PC-9 (cell line): Measurements from ENCODE around the gene CAGE1. TPM values are rescaled to one million over a fixed set of nuclear protein-coding genes. Genes with fewer than 3 reads are reported as not detected.
"Not testable (repeated sequence)": the region's sequence is repeated elsewhere in the genome, so short reads cannot be mapped to it uniquely, and the experiment has no call there.

Experiments used
- BruUV-seq: library from RNA; stranded (reverse); fragments of 400-500 nt; replicated peaks from 2 replicates; lab custom pipeline; 2021; lab: Mats Ljungman, UMichigan
- CTCF ChIA-PET: fragments of 300-600 bp; sonication (Branson Sonifier 250); formaldehyde crosslinking; loops from one replicate; lab custom pipeline; 2022; ENCODE audit warnings: antibody characterized with exemption; lab: Charles Lee
- POLR2A ChIA-PET: fragments of 300-600 bp; sonication (Branson Sonifier 250); formaldehyde crosslinking; loops from one replicate; lab custom pipeline; 2022; ENCODE audit warnings: antibody characterized with exemption; ENCODE audit not compliant: unreplicated experiment; lab: Charles Lee
- DNase-seq, 2 experiments: peaks; one replicate each; pipeline versions ENCODE4 v3.0.0 to v3.0.0-alpha.2; 2015 to 2022; ENCODE audit warnings: mixed read lengths in 1 of 2
- H2AFZ ChIP-seq: fragments of 200-600 bp; sonication (generic); 2 replicates; pipeline ENCODE4 v1.8.1; 2017; ENCODE audit warnings: antibody characterized with exemption
- H3F3A ChIP-seq: fragments of 200-600 bp; sonication (generic); 2 replicates; pipeline ENCODE4 v1.8.1; 2017; ENCODE audit warnings: antibody characterized with exemption, mild to moderate bottlenecking, low read depth; ENCODE audit not compliant: insufficient read depth
- H3K27ac ChIP-seq: fragments of 200-600 bp; sonication (generic); 2 replicates; pipeline ENCODE4 v1.6.1; 2016; ENCODE audit warnings: mixed run types
- H3K27me3 ChIP-seq: fragments of 200-600 bp; sonication (generic); 2 replicates; pipeline ENCODE4 v1.6.1; 2016; ENCODE audit warnings: low read depth, mixed run types; ENCODE audit not compliant: insufficient read depth
- H3K36me3 ChIP-seq: fragments of 200-600 bp; sonication (generic); 2 replicates; pipeline ENCODE4 v1.6.1; 2016; ENCODE audit warnings: low read depth, mixed run types
- H3K4me1 ChIP-seq: fragments of 200-600 bp; sonication (generic); replicated peaks from 2 replicates; pipeline ENCODE4 v1.6.1; 2016; ENCODE audit warnings: mixed run types; ENCODE audit not compliant: insufficient read depth
- H3K4me2 ChIP-seq: fragments of 200-600 bp; sonication (generic); 2 replicates; pipeline ENCODE4 v1.6.1; 2017; ENCODE audit warnings: mixed run types
- H3K4me3 ChIP-seq: fragments of 200-600 bp; sonication (generic); 2 replicates; pipeline ENCODE4 v1.6.1; 2016; ENCODE audit warnings: mixed run types
- H3K79me2 ChIP-seq: fragments of 200-600 bp; sonication (generic); 2 replicates; pipeline ENCODE4 v1.6.1; 2017; ENCODE audit warnings: low read depth, mixed run types
- H3K9me2 ChIP-seq: fragments of 200-600 bp; sonication (generic); 2 replicates; pipeline ENCODE4 v1.8.1; 2017; ENCODE audit warnings: mild to moderate bottlenecking; ENCODE audit not compliant: insufficient read depth
- H3K9me3 ChIP-seq: fragments of 200-600 bp; sonication (generic); 2 replicates; pipeline ENCODE4 v1.8.1; 2016; ENCODE audit warnings: low read depth; ENCODE audit not compliant: insufficient read depth
- H4K20me1 ChIP-seq: fragments of 200-600 bp; sonication (generic); 2 replicates; pipeline ENCODE4 v1.8.1; 2017; ENCODE audit not compliant: insufficient read depth
- CTCF ChIP-seq: fragments of 200-600 bp; sonication (generic); conservative IDR thresholded peaks from 2 replicates; pipeline ENCODE4 v1.6.1; 2017; ENCODE audit warnings: mixed run types, antibody characterized with exemption, mild to moderate bottlenecking, moderate library complexity
- EZH2 ChIP-seq: fragments of 200-600 bp; sonication (generic); IDR thresholded peaks from 2 replicates; pipeline ENCODE4 v1.8.0; 2017; ENCODE audit warnings: antibody characterized with exemption, low read depth
- intact Hi-C: fragments of 100-400 bp; cut with micrococcal nuclease; formaldehyde crosslinking; loops from one replicate; pipeline ENCODE4 v1.10.0; 2022; ENCODE audit not compliant: unreplicated experiment
- total RNA-seq: library from RNA; stranded (reverse); gene quantifications from 2 replicates; pipeline ENCODE4 v1.2.3, GENCODE V29; 2021

The CAGE1 gene
- total RNA-seq, 1 experiment from 2014 or later = 0.13 TPM

GRCh38 chr6:7325750-7326149 lies 63.8 kb downstream of the CAGE1 start:
- Histone ChIP-seq H3K4me3 (no peak overlapping the region), H3K4me1 (no peaks in the 10 kb centered on the region), H3K27me3 (no peaks in the 10 kb centered on the region), H3K36me3 (no peaks in the 10 kb centered on the region), H3K27ac (no peak overlapping the region), H2AFZ (no peak overlapping the region), H3K79me2 (no peaks in the 10 kb centered on the region), H4K20me1 (no peaks in the 10 kb centered on the region), H3K4me2 (no peak overlapping the region), H3K9me3 (no peaks in the 10 kb centered on the region), H3K9me2 (no peaks in the 10 kb centered on the region), H3F3A (no peaks in the 10 kb centered on the region)
- DNase-seq = no peak
- ChIA-PET POLR2A (no interaction called here), CTCF (no interaction called here)
- TF ChIP-seq CTCF (no peak), EZH2 (no peak)
- BruUV-seq = no TSS peak
- intact Hi-C loops = no loop called here

- Histone ChIP-seq H4K20me1 (no peaks in the 10 kb centered on the region), H3K27me3 (no peaks in the 10 kb centered on the region), H3K4me1 (no peaks in the 10 kb centered on the region), H3K4me3 (no peak overlapping the region), H3K27ac (no peak overlapping the region), H3K9me3 (no peaks in the 10 kb centered on the region), H3K4me2 (no peak overlapping the region), H3K9me2 (no peaks in the 10 kb centered on the region), H3K79me2 (no peaks in the 10 kb centered on the region), H2AFZ (no peak overlapping the region), H3F3A (no peaks in the 10 kb centered on the region), H3K36me3 (no peaks in the 10 kb centered on the region)
- no peak for TF ChIP-seq EZH2
- TF ChIP-seq CTCF = no peak
- BruUV-seq = no TSS peak
- intact Hi-C loops = no loop called here
- ChIA-PET POLR2A (no interaction called here), CTCF (no interaction called here)
- DNase-seq = no peak
These were observed 65.0 kb downstream of the CAGE1 start for GRCh38 chr6:7324520-7324919.

- ChIA-PET CTCF (no interaction called here), POLR2A (no interaction called here)
- no peaks in the 10 kb centered on the region for H4K20me1 ChIP-seq
- no peak overlapping the region for H3K4me2 ChIP-seq
- H3K36me3 ChIP-seq = no peaks in the 10 kb centered on the region
- no peak overlapping the region for H2AFZ ChIP-seq
- no peak for DNase-seq
- no peaks in the 10 kb centered on the region for H3K9me2 ChIP-seq
- TF ChIP-seq CTCF = no peak
- TF ChIP-seq EZH2 = no peak
- H3F3A ChIP-seq = no peaks in the 10 kb centered on the region
- no peaks in the 10 kb centered on the region for H3K9me3 ChIP-seq
- intact Hi-C loops = no loop called here
- no peak overlapping the region for H3K27ac ChIP-seq
- no TSS peak for BruUV-seq
- H3K79me2 ChIP-seq = no peaks in the 10 kb centered on the region
- no peaks in the 10 kb centered on the region for H3K27me3 ChIP-seq
- no peaks in the 10 kb centered on the region for H3K4me1 ChIP-seq
- H3K4me3 ChIP-seq = no peak overlapping the region
These were observed 66.5 kb downstream of the CAGE1 start for GRCh38 chr6:7323074-7323473.

- H3K4me2 ChIP-seq, CTCF ChIA-PET, H3K9me2 ChIP-seq, intact Hi-C loops, H3K27ac ChIP-seq, H3K9me3 ChIP-seq, H3K4me3 ChIP-seq, H3K4me1 ChIP-seq, H3K79me2 ChIP-seq, H3K27me3 ChIP-seq, H3K36me3 ChIP-seq, H4K20me1 ChIP-seq, POLR2A ChIA-PET, DNase-seq, H3F3A ChIP-seq, H2AFZ ChIP-seq, BruUV-seq: not testable (repeated sequence)
These were observed 67.7 kb downstream of the CAGE1 start for GRCh38 chr6:7321866-7322265.

GRCh38 chr6:7319406-7319805 lies 70.1 kb downstream of the CAGE1 start:
- intact Hi-C loops, H3K4me3 ChIP-seq, H2AFZ ChIP-seq, H3F3A ChIP-seq, BruUV-seq, H3K36me3 ChIP-seq, H3K9me2 ChIP-seq, H3K79me2 ChIP-seq, H3K27ac ChIP-seq, H3K4me1 ChIP-seq, CTCF ChIA-PET, H3K9me3 ChIP-seq, H3K4me2 ChIP-seq, DNase-seq, POLR2A ChIA-PET, H4K20me1 ChIP-seq, H3K27me3 ChIP-seq: not testable (repeated sequence)
